Endothelial cell of umbilical vein (primary cell): Measurements from ENCODE around the gene NT5DC2. TPM values are rescaled to one million over a fixed set of nuclear protein-coding genes. Genes with fewer than 3 reads are reported as not detected.

Source experiments
- BruUV-seq: library from RNA; stranded (reverse); fragments of 400-500 nt; replicated peaks from 2 replicates; lab custom pipeline; 2021; lab: Mats Ljungman, UMichigan
- CTCF ChIA-PET: fragments of 300-600, 350-600 bp; sonication (Branson Sonifier 250); formaldehyde crosslinking; loops from one replicate; lab custom pipeline; 2021; ENCODE audit warnings: antibody characterized with exemption, inconsistent platforms; lab: Charles Lee
- POLR2A ChIA-PET: fragments of 300-600, 350-600 bp; sonication (Branson Sonifier 250); formaldehyde crosslinking; loops from one replicate; lab custom pipeline; 2021; ENCODE audit warnings: antibody characterized with exemption, inconsistent platforms; lab: Charles Lee
- DNase-seq: peaks from one replicate; pipeline ENCODE4 v3.0.0-alpha.2; 2011; ENCODE audit warnings: low read depth, low spot score
- FAIRE-seq: peaks from 2 replicates; lab custom pipeline; 2011; peaks lifted over from hg19 to GRCh38; lab: Jason Lieb, UNC
- H2AFZ ChIP-seq: 2 replicates; pipeline ENCODE4 v1.6.0; 2012; ENCODE audit warnings: low read depth, low read length, control low read depth, inconsistent platforms
- H3K27ac ChIP-seq: 2 replicates; pipeline ENCODE4 v1.5.1; 2011; ENCODE audit warnings: low read depth, mild to moderate bottlenecking, control low read depth, low read length, moderate library complexity; ENCODE audit not compliant: insufficient read depth
- H3K27me3 ChIP-seq, 2 experiments: 2 replicates each; pipeline versions ENCODE4 v1.6.0 to v1.6.1; 2011; ENCODE audit warnings: low read length in 2 of 2, mixed read lengths in 1 of 2; ENCODE audit not compliant: control insufficient read depth in 2 of 2, insufficient read depth in 2 of 2
- H3K36me3 ChIP-seq, 2 experiments: 2 replicates in 1 of 2; 3 replicates in 1 of 2; pipeline ENCODE4 v1.5.1; 2011; ENCODE audit warnings: low read length in 2 of 2, mild to moderate bottlenecking in 1 of 2, moderate library complexity in 1 of 2; ENCODE audit not compliant: control insufficient read depth in 2 of 2, insufficient read depth in 2 of 2; ENCODE audit errors: extremely low read depth in 1 of 2
- H3K4me1 ChIP-seq: 3 replicates; pipeline ENCODE4 v1.5.1; 2011; ENCODE audit warnings: mild to moderate bottlenecking, low read length; ENCODE audit not compliant: control insufficient read depth, insufficient read depth; ENCODE audit errors: extremely low read depth
- H3K4me2 ChIP-seq: 2 replicates; pipeline ENCODE4 v1.6.1; 2011; ENCODE audit warnings: low read length, control low read depth, mixed read lengths; ENCODE audit not compliant: insufficient read depth
- H3K4me3 ChIP-seq, 3 experiments: fragments of 200-600 bp in 1 of 3; sonication (generic), shearing (Covaris generic) in 1 of 3; replicated peaks in 1 of 3; 2 replicates each; pipeline ENCODE4 v1.5.1; 2011 to 2016; ENCODE audit warnings: control low read depth in 3 of 3, low read length in 3 of 3, mild to moderate bottlenecking in 2 of 3, inconsistent platforms in 1 of 3, low read depth in 1 of 3, moderate library complexity in 1 of 3; ENCODE audit not compliant: insufficient read depth in 1 of 3
- H3K79me2 ChIP-seq: 2 replicates; pipeline ENCODE4 v1.6.0; 2012; ENCODE audit warnings: low read length, inconsistent platforms; ENCODE audit not compliant: control insufficient read depth, insufficient read depth
- H3K9ac ChIP-seq: replicated peaks from 2 replicates; pipeline ENCODE3; 2011; ENCODE audit warnings: low read length, control low read depth; ENCODE audit not compliant: insufficient read depth; ENCODE audit errors: extremely low read depth
- H3K9me1 ChIP-seq: replicated peaks from 3 replicates; pipeline ENCODE4 v1.6.0; 2011; ENCODE audit warnings: mild to moderate bottlenecking, low read length; ENCODE audit not compliant: control insufficient read depth, insufficient read depth; ENCODE audit errors: extremely low read depth
- H3K9me3 ChIP-seq: replicated peaks from 2 replicates; pipeline ENCODE4 v1.5.1; 2012; ENCODE audit warnings: low read length, inconsistent platforms; ENCODE audit not compliant: control insufficient read depth, insufficient read depth
- H4K20me1 ChIP-seq: replicated peaks from 2 replicates; pipeline ENCODE3; 2011; ENCODE audit warnings: mild to moderate bottlenecking, low read length; ENCODE audit not compliant: control insufficient read depth, insufficient read depth; ENCODE audit errors: extremely low read depth
- CTCF ChIP-seq, 2 donors: IDR thresholded peaks; 1 replicate in 1 of 2; 2 replicates in 1 of 2; pipeline ENCODE4 v1.5.1; 2011; ENCODE audit warnings: low read length in 2 of 2, mild to moderate bottlenecking in 2 of 2, moderate library complexity in 2 of 2, control low read depth in 1 of 2, inconsistent platforms in 1 of 2, low read depth in 1 of 2; ENCODE audit not compliant: insufficient read depth in 1 of 2; ENCODE audit errors: extremely low read depth in 1 of 2
- EZH2 ChIP-seq: IDR thresholded peaks from 2 replicates; pipeline ENCODE4 v1.6.1; 2012; ENCODE audit warnings: borderline replicate concordance, low read depth, mild to moderate bottlenecking, moderate library complexity, low read length, inconsistent platforms; ENCODE audit not compliant: severe bottlenecking
- FOS ChIP-seq: IDR thresholded peaks from 2 replicates; pipeline ENCODE4 v1.6.1; 2011; ENCODE audit warnings: mild to moderate bottlenecking, low read length, moderate library complexity, borderline replicate concordance; ENCODE audit not compliant: insufficient read depth
- GATA2 ChIP-seq: IDR thresholded peaks from 2 replicates; pipeline ENCODE4 v1.7.0; 2011; ENCODE audit warnings: low read depth, mild to moderate bottlenecking, moderate library complexity, mixed read lengths, low read length; ENCODE audit not compliant: insufficient read length, insufficient read depth
- JUN ChIP-seq: IDR thresholded peaks from 2 replicates; pipeline ENCODE4 v1.6.1; 2011; ENCODE audit warnings: borderline replicate concordance, low read depth; ENCODE audit not compliant: insufficient read length, insufficient read depth
- MYC ChIP-seq: IDR thresholded peaks from one replicate; pipeline ENCODE4 v1.6.1; 2011; ENCODE audit warnings: mild to moderate bottlenecking, low read depth, low read length
- POLR2A ChIP-seq: IDR thresholded peaks from 2 replicates; pipeline ENCODE4 v1.6.1; 2012; ENCODE audit warnings: low read depth, mild to moderate bottlenecking, control low read depth, low read length
- POLR2AphosphoS5 ChIP-seq: IDR thresholded peaks from 2 replicates; pipeline ENCODE4 v1.6.1; 2012; ENCODE audit warnings: low read depth, mild to moderate bottlenecking, control low read depth, low read length, moderate library complexity; ENCODE audit not compliant: insufficient read depth
- dilution Hi-C: fragments of 300-500 bp; cut with MboI; formaldehyde crosslinking; loops from one replicate; pipeline ENCODE4 v1.15.0; 2019; ENCODE audit warnings: low sequenced_read_pairs; ENCODE audit not compliant: extremely low pct_ligation_motif_present
- intact Hi-C: fragments of 100-400 bp; cut with micrococcal nuclease; formaldehyde crosslinking; loops from one replicate; pipeline ENCODE4 v1.10.0; 2022
- polyA plus RNA-seq, 4 experiments: library from polyadenylated mRNA; depleted of rRNA in 3 of 4; stranded (reverse) in 3 of 4; unstranded in 1 of 4; fragments of >200 nt; gene quantifications; 2 replicates each; pipeline versions ENCODE4 v1.2.1 to v1.2.3, GENCODE V29; 2011 to 2012; ENCODE audit warnings: missing spikeins in 1 of 4
- total RNA-seq: library from RNA; stranded (reverse); gene quantifications from 2 replicates; pipeline ENCODE4 v1.2.3, GENCODE V29; 2021
- TF ChIP-seq, protein P1 (sequence below): IDR thresholded peaks from 2 replicates; pipeline ENCODE4 v1.6.1; 2011; ENCODE audit not compliant: insufficient read depth, insufficient read length

Gene NT5DC2
- total and polyA plus RNA-seq, 2 donors (not counting 3 experiments of a cell fraction or from before 2014, with no cell fraction given) = 298 to 402 TPM

- DNase-seq (no peak), FAIRE-seq (no peak)
- Histone ChIP-seq H2AFZ (no peak overlapping the region), H3K9me1 (no peaks in the 10 kb centered on the region), H3K4me2 (peak overlapping the region; percentile 47), H3K4me3 (no peak overlapping the region), H3K27ac (no peak overlapping the region), H3K4me1 (peaks cover 35% of the 10 kb centered on the region), H3K27me3 (no peaks in the 10 kb centered on the region), H3K36me3 (peaks cover 0 to 4% of the 10 kb centered on the region in 2 experiments), H4K20me1 (no peaks in the 10 kb centered on the region), H3K9ac (no peak overlapping the region), H3K79me2 (peaks cover 31% of the 10 kb centered on the region), H3K9me3 (no peaks in the 10 kb centered on the region)
- dilution Hi-C loops (no loop called here), intact Hi-C loops (no loop called here)
- BruUV-seq = no TSS peak
- TF ChIP-seq MYC (no peak), EZH2 (no peak), JUN (no peak), FOS (no peak), POLR2A (no peak), POLR2AphosphoS5 (no peak), GATA2 (no peak), CTCF (IDR thresholded peaks at IDR 0.05; ENCODE audit: extremely low read depth in 1 of 2, insufficient read depth in 1 of 2, low read depth in 1 of 2, low read length in 2 of 2) (no peak)
- TF ChIP-seq, protein P1, sequence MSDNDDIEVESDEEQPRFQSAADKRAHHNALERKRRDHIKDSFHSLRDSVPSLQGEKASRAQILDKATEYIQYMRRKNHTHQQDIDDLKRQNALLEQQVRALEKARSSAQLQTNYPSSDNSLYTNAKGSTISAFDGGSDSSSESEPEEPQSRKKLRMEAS = no peak
- CTCF ChIA-PET = no interaction called here
- POLR2A ChIA-PET = no interaction called here
These were observed 5.5 kb upstream of the NT5DC2 start for GRCh38 chr3:52539010-52539653.
